OCI-LY1 (cell line): Measurements from ENCODE around the gene IFI16.

Source experiments
- H2AFZ ChIP-seq: fragments of 200-600 bp; sonication (generic), shearing (Covaris generic); 2 replicates; pipeline ENCODE4 v1.6.0; 2014; ENCODE audit warnings: antibody characterized with exemption, mild to moderate bottlenecking, low read length
- H3F3A ChIP-seq: fragments of 200-600 bp; sonication (generic), shearing (Covaris generic); 2 replicates; pipeline ENCODE4 v1.6.0; 2014; ENCODE audit warnings: mild to moderate bottlenecking, antibody characterized with exemption, low read length, moderate library complexity; ENCODE audit not compliant: insufficient read depth
- H3K27ac ChIP-seq: fragments of 200-600 bp; sonication (generic); 2 replicates; pipeline ENCODE4 v1.5.1; 2014; ENCODE audit warnings: low read length, mixed run types, mild to moderate bottlenecking, low read depth; ENCODE audit not compliant: poor library complexity, severe bottlenecking
- H3K27me3 ChIP-seq: fragments of 200-600 bp; sonication (generic); 2 replicates; pipeline ENCODE4 v1.6.0; 2014; ENCODE audit warnings: antibody characterized with exemption, mild to moderate bottlenecking, low read length, moderate library complexity; ENCODE audit not compliant: insufficient read depth
- H3K36me3 ChIP-seq: fragments of 200-600 bp; sonication (generic); 2 replicates; pipeline ENCODE4 v1.6.1; 2014; ENCODE audit warnings: mild to moderate bottlenecking, antibody characterized with exemption, low read length, moderate library complexity, mixed read lengths; ENCODE audit not compliant: insufficient read depth
- H3K4me1 ChIP-seq: fragments of 200-600 bp; sonication (generic); 2 replicates; pipeline ENCODE4 v1.5.1; 2014; ENCODE audit warnings: mild to moderate bottlenecking, low read length, moderate library complexity; ENCODE audit not compliant: insufficient read depth, severe bottlenecking
- H3K4me2 ChIP-seq: fragments of 200-600 bp; sonication (generic), shearing (Covaris generic); 2 replicates; pipeline ENCODE4 v1.6.1; 2014; ENCODE audit warnings: low read length
- H3K4me3 ChIP-seq: fragments of 200-600 bp; sonication (generic); 2 replicates; pipeline ENCODE4 v1.5.1; 2014; ENCODE audit warnings: low read length, low read depth, mild to moderate bottlenecking, mixed read lengths; ENCODE audit not compliant: poor library complexity, severe bottlenecking
- H3K79me2 ChIP-seq: fragments of 200-600 bp; shearing (Covaris generic); 2 replicates; pipeline ENCODE4 v1.6.1; 2016; ENCODE audit warnings: mixed run types, low read length, mixed read lengths; ENCODE audit not compliant: insufficient read depth
- H3K9ac ChIP-seq: fragments of 200-600 bp; sonication (generic), shearing (Covaris generic); 2 replicates; pipeline ENCODE4 v1.6.1; 2014; ENCODE audit warnings: mild to moderate bottlenecking, low read length, mixed read lengths
- H3K9me2 ChIP-seq: fragments of 200-600 bp; sonication (generic), shearing (Covaris generic); 2 replicates; pipeline ENCODE4 v1.6.1; 2014; ENCODE audit warnings: low read depth, mild to moderate bottlenecking, low read length, mixed read lengths
- H3K9me3 ChIP-seq: fragments of 200-600 bp; shearing (Covaris generic); 2 replicates; pipeline ENCODE4 v1.6.1; 2014; ENCODE audit warnings: low read length, mixed read lengths
- H4K20me1 ChIP-seq: fragments of 200-600 bp; sonication (generic), shearing (Covaris generic); 2 replicates; pipeline ENCODE4 v1.6.0; 2016; ENCODE audit warnings: mild to moderate bottlenecking, low read length; ENCODE audit not compliant: insufficient read depth
- CTCF ChIP-seq: fragments of 200-600 bp; sonication (generic), shearing (Covaris generic); IDR thresholded peaks from 2 replicates; pipeline ENCODE4 v1.5.1; 2017; ENCODE audit warnings: mild to moderate bottlenecking, antibody characterized with exemption, low read length, moderate library complexity, mixed read lengths
- EZH2 ChIP-seq: fragments of 200-600 bp; sonication (generic), shearing (Covaris generic); IDR thresholded peaks from 2 replicates; pipeline ENCODE4 v1.8.0; 2017; ENCODE audit warnings: borderline replicate concordance, mixed run types, mild to moderate bottlenecking, antibody characterized with exemption, low read length, moderate library complexity, mixed read lengths

The IFI16 gene

GRCh38 chr1:158969166-158969565, 40.5 kb upstream of the IFI16 start:
- Histone ChIP-seq H3K27me3 (peaks cover 4% of the 10 kb centered on the region; the same call in 1 of the 2 replicates), H3K9ac (no peak overlapping the region), H3K36me3 (no peaks in the 10 kb centered on the region), H3K27ac (no peak overlapping the region), H3K4me2 (no peak overlapping the region), H3K9me2 (no peaks in the 10 kb centered on the region), H3F3A (no peaks in the 10 kb centered on the region), H3K9me3 (no peaks in the 10 kb centered on the region), H4K20me1 (no peaks in the 10 kb centered on the region), H3K4me3 (no peak overlapping the region), H3K79me2 (no peaks in the 10 kb centered on the region), H3K4me1 (no peaks in the 10 kb centered on the region), H2AFZ (no peak overlapping the region)
- TF ChIP-seq CTCF (no peak), EZH2 (no peak)

GRCh38 chr1:158969855-158970254, 39.9 kb upstream of the IFI16 start:
- Histone ChIP-seq H3K4me2 (no peak overlapping the region), H3F3A (no peaks in the 10 kb centered on the region), H3K9ac (no peak overlapping the region), H3K27me3 (peaks cover 3% of the 10 kb centered on the region; the same call in 1 of the 2 replicates), H3K9me2 (no peaks in the 10 kb centered on the region), H4K20me1 (no peaks in the 10 kb centered on the region), H3K36me3 (no peaks in the 10 kb centered on the region), H3K4me1 (no peaks in the 10 kb centered on the region), H2AFZ (no peak overlapping the region), H3K79me2 (no peaks in the 10 kb centered on the region), H3K9me3 (no peaks in the 10 kb centered on the region), H3K4me3 (no peak overlapping the region), H3K27ac (no peak overlapping the region)
- TF ChIP-seq EZH2 (no peak), CTCF (no peak)

- Histone ChIP-seq H3K27ac (no peak overlapping the region), H3F3A (no peaks in the 10 kb centered on the region), H3K4me3 (no peak overlapping the region), H3K36me3 (no peaks in the 10 kb centered on the region), H4K20me1 (no peaks in the 10 kb centered on the region), H3K27me3 (no peaks in the 10 kb centered on the region), H3K9ac (no peak overlapping the region), H3K9me2 (no peaks in the 10 kb centered on the region), H3K9me3 (no peaks in the 10 kb centered on the region), H3K79me2 (no peaks in the 10 kb centered on the region), H2AFZ (no peak overlapping the region), H3K4me2 (no peak overlapping the region), H3K4me1 (no peaks in the 10 kb centered on the region)
- TF ChIP-seq EZH2, result no peak
- peak; percentile 51 for TF ChIP-seq CTCF
These were observed 36.9 kb upstream of the IFI16 start for GRCh38 chr1:158972841-158973240.
